HL-60 (cell line): Measurements from ENCODE around the gene ZBTB2.

Experiments used
- CTCF ChIP-seq: IDR thresholded peaks from one replicate; pipeline ENCODE4 v1.5.1; 2011; ENCODE audit warnings: low read length, control low read depth, inconsistent platforms; ENCODE audit not compliant: insufficient read depth
- REST ChIP-seq: IDR thresholded peaks from 2 replicates; pipeline ENCODE4 v1.6.1; 2012; ENCODE audit warnings: low read depth; ENCODE audit not compliant: insufficient replicate concordance

- TF ChIP-seq CTCF, result no peak
- no peak for TF ChIP-seq REST
Measured at GRCh38 chr6:151390276-151390850, 996 bp downstream of the ZBTB2 start.
